Activated CD4-positive, alpha-beta T cell treated with anti-CD3 and anti-CD28 coated beads, Interleukin-2, amount 10 ng/mL, durations not matched to agents 24 days and 14 days (primary cell): Measurements from ENCODE around the gene KLK12. TPM values are rescaled to one million over a fixed set of nuclear protein-coding genes. Genes with fewer than 3 reads are reported as not detected.

Source experiments
- DNase-seq: peaks from one replicate; pipeline ENCODE4 v3.0.0; 2022
- H3K27ac Mint-ChIP-seq: one replicate; pipeline ENCODE4 v1.8.0; 2022; ENCODE audit warnings: mild to moderate bottlenecking, mixed read lengths
- H3K27me3 Mint-ChIP-seq: one replicate; pipeline ENCODE4 v1.8.0; 2022; ENCODE audit warnings: mixed read lengths
- H3K36me3 Mint-ChIP-seq: one replicate; pipeline ENCODE4 v1.8.0; 2022; ENCODE audit warnings: low read depth, mild to moderate bottlenecking, mixed read lengths
- H3K4me1 Mint-ChIP-seq: one replicate; pipeline ENCODE4 v1.8.0; 2021; ENCODE audit warnings: mixed read lengths
- H3K4me3 Mint-ChIP-seq: one replicate; pipeline ENCODE4 v1.8.0; 2022; ENCODE audit warnings: mild to moderate bottlenecking, moderate library complexity, mixed read lengths
- H3K9me3 Mint-ChIP-seq: one replicate; pipeline ENCODE4 v1.8.0; 2021; ENCODE audit warnings: mixed read lengths
- intact Hi-C: fragments of 100-400 bp; cut with micrococcal nuclease; formaldehyde crosslinking; loops from one replicate; pipeline ENCODE4 v1.15.1; 2023
- total RNA-seq: library from RNA; stranded (reverse); gene quantifications from 2 replicates; pipeline ENCODE4 v1.2.3, GENCODE V29; 2022

The KLK12 gene, protein sequence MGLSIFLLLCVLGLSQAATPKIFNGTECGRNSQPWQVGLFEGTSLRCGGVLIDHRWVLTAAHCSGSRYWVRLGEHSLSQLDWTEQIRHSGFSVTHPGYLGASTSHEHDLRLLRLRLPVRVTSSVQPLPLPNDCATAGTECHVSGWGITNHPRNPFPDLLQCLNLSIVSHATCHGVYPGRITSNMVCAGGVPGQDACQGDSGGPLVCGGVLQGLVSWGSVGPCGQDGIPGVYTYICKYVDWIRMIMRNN
- total RNA-seq: not detected in 2 replicates

DNA sequence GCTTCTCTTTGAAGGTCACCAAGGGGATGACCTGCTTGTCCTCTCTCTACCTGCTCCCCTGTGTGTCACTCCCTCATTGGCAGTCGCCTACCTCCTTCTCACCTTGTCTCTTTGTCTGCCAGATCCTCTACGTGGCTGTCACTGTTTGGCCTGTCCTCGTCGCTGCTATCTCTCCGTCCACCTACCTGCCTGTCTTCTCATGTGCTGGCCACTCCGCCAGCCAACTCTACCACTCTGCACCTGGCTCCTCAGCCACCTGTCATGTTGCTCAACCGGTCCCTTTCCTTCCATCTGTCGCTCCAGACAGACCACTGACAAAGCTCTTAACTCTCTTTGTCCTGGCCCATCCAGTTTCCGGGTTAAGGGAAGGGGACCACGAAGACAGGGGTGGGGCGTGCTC lies at the start of gene KLK12:
Gene KLK12 (minus strand): TSS at position 299 of the 400 bp plus-strand sequence. CDS start 381 bp downstream, outside the sequence.
- DNase-seq: no peak
- intact Hi-C loops: no loop called here
- no peaks in the 10 kb centered on the region for H3K36me3 Mint-ChIP-seq
- H3K27ac Mint-ChIP-seq: no peak within 1 kb of the TSS
- no peaks in the 10 kb centered on the region for H3K9me3 Mint-ChIP-seq
- no peak within 1 kb of the TSS for H3K4me3 Mint-ChIP-seq
- H3K27me3 Mint-ChIP-seq: no peaks in the 10 kb centered on the region
- no peaks in the 10 kb centered on the region for H3K4me1 Mint-ChIP-seq

DNA sequence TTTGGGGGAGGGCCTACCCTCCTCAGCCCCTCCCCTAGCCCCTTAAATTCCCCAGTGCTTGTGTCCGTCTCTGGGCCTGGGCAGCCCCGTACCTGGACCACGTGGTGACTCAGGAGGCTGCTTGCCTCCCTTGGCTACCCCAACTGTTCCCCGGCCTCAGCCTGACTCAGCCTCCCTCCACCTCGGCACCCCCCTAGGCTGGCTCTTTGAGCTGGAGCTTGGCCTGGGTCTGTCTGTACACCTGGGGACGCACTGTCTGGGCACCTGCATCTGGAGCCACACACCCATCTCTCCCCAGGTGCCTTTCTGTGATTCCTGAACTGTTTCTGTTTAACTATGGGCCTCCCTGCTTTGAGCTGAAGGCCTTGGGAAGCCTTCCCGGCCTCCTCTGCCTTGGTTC lies 49.7 kb upstream of the KLK12 start:
- no peak for DNase-seq
- intact Hi-C loops: no loop called here
- Mint-ChIP-seq H3K9me3 (no peaks in the 10 kb centered on the region), H3K27me3 (no peaks in the 10 kb centered on the region), H3K4me3 (no peak overlapping the region), H3K36me3 (no peaks in the 10 kb centered on the region), H3K4me1 (no peaks in the 10 kb centered on the region), H3K27ac (no peak overlapping the region)

DNA sequence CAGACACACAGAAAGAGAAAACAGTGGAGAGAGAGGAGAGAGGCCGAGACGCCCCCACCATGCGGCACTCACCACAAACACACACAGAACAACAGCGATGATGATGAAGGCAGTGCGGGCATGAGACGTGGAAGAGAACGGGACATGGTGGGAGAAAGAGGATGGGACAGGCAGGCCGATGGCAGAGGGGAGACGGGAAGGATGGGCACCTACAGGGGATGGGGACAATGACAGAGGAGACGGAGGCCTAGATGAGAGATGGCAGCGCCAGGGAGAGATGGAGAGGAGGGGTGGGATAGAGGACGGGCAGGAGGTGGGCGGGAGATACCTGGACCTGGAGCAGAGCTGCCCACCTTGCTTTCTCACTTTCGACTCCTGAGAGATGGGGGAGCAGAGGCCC lies 49.0 kb upstream of the KLK12 start:
- Mint-ChIP-seq H3K4me1 (no peaks in the 10 kb centered on the region), H3K36me3 (no peaks in the 10 kb centered on the region), H3K27me3 (no peaks in the 10 kb centered on the region), H3K4me3 (no peak overlapping the region), H3K9me3 (no peaks in the 10 kb centered on the region), H3K27ac (no peak overlapping the region)
- intact Hi-C loops: no loop called here
- DNase-seq: no peak

DNA sequence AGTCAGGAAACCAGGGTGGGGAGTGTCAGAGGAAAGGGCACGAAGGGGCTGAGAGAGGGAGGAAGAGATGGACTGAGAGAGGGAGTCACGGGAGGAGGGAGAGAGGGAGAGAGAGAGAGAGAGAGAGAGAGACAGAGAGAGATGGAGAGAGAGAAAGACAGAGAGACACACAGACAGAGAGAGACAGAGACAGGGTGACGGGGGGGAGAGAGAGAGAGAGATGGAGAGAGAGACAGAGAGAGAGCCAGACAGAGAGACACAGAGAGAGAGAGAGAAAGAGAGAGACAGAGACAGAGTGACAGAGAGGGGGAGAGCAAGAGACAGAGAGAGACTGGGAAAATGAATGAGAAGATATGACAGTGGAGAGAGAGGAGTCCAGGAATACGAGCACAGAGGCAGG lies 48.4 kb upstream of the KLK12 start:
- H3K36me3 Mint-ChIP-seq: no peaks in the 10 kb centered on the region
- no peak for DNase-seq
- intact Hi-C loops: no loop called here
- H3K4me1 Mint-ChIP-seq: no peaks in the 10 kb centered on the region
- H3K9me3 Mint-ChIP-seq: no peaks in the 10 kb centered on the region
- H3K27me3 Mint-ChIP-seq: no peaks in the 10 kb centered on the region
- H3K27ac Mint-ChIP-seq: no peak overlapping the region
- no peak overlapping the region for H3K4me3 Mint-ChIP-seq

DNA sequence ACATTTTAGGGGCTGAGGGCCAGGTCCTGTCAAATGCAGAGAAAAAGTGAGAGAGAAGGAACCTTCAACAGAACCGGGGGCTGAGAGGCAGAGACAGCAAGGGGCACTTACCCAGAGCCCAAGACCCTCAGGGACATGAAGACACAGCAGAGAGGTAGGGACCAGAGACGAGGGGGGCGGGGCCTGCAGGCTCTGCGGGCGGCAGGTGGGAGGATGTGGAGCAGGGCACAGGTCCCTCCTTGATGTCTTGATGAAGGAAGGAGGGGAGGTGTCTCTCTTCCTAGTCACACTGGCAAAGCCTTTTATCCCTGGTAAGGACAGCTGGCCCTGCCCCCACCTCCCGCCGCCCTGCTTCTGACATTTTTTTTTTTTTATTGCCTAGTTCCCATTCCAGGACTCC lies 47.8 kb upstream of the KLK12 start, which contains the start of gene KLK14:
Gene KLK14 (minus strand): TSS at position 277 of the 400 bp plus-strand sequence. CDS start 273 bp downstream, at position 4.
- Mint-ChIP-seq H3K27me3 (no peaks in the 10 kb centered on the region), H3K27ac (no peak within 1 kb of the TSS), H3K36me3 (no peaks in the 10 kb centered on the region), H3K9me3 (no peaks in the 10 kb centered on the region), H3K4me3 (no peak within 1 kb of the TSS), H3K4me1 (no peaks in the 10 kb centered on the region)
- intact Hi-C loops: no loop called here
- DNase-seq: no peak

DNA sequence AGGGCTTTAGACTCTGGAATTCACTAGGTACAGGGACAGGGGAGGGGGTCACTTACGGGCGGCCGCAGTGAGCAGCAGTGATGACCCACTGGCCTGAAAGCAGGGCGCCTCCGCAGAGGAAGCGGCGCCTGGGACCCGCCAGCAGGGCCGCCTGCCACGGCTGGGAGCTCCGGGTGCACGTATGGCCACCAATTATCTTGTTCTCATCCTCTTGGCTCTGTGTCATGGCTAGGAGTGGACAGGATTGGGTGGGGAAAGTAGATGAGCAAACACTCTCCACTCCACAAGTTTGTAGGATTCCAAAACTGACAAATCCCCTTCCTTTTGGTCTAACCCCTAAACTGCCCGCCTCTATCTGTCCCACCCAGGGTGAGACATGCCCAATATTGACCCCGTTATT lies 46.7 kb upstream of the KLK12 start:
- H3K9me3 Mint-ChIP-seq: no peaks in the 10 kb centered on the region
- intact Hi-C loops: no loop called here
- H3K27me3 Mint-ChIP-seq: no peaks in the 10 kb centered on the region
- no peaks in the 10 kb centered on the region for H3K4me1 Mint-ChIP-seq
- no peak for DNase-seq
- no peaks in the 10 kb centered on the region for H3K36me3 Mint-ChIP-seq
- H3K4me3 Mint-ChIP-seq: no peak overlapping the region
- no peak overlapping the region for H3K27ac Mint-ChIP-seq

DNA sequence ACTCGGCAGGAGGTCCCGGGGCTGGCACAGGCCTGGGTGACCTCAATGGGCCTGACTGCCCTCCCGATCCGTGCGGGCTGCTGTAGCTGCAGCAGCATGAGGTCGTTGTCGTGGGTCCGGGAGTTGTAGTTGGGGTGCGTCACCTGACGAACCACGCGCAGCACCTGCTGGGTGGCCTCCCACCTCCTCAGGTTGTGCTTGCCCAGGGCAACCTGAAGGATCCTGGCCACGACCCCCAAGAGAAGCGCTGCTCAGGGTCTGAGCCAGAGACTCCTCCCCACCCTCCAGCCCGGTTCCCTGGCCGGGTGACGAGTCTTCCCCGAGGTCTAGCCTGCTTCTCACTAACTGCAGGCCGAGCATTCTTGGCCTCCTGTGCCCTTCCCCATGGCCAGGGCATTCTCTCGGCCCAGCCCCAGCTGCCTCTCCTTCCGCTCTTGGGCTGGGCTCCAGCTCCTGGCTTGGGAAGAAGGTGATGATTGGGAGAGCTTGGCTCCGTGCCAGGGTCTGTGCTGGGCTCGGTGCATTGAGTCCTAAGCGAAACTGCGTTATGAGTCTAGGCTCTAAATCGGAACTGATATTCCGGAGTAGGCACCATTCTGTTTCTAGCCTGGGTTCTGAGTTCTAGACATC lies 44.8 kb upstream of the KLK12 start:
- intact Hi-C loops: no loop called here
- Mint-ChIP-seq H3K9me3 (no peaks in the 10 kb centered on the region), H3K36me3 (no peaks in the 10 kb centered on the region), H3K4me1 (no peaks in the 10 kb centered on the region), H3K27me3 (no peaks in the 10 kb centered on the region), H3K4me3 (no peak overlapping the region), H3K27ac (no peak overlapping the region)
- no peak for DNase-seq

DNA sequence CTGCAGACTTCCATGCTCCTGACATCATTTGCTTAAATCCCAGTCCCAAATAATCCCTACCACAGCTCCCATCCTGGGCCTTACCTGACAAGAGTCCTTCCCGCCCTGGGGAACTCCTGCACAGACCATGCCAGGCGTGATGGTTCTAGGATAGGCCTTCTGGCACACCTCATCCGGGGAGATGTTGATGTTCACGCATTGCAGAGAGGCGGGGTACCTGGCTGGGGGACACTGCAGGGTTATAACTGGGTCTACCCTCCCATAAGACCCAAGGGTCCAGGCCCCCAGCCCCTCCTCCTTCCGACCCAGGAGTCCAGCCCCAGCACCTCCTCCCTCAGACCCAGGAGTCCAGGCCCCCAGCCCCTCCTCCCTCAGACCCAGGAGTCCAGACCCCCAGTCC lies 43.9 kb upstream of the KLK12 start:
- Mint-ChIP-seq H3K4me3 (no peak overlapping the region), H3K27me3 (no peaks in the 10 kb centered on the region), H3K9me3 (peaks cover 4% of the 10 kb centered on the region), H3K27ac (no peak overlapping the region), H3K36me3 (no peaks in the 10 kb centered on the region), H3K4me1 (no peaks in the 10 kb centered on the region)
- DNase-seq: no peak
- intact Hi-C loops: no loop called here

DNA sequence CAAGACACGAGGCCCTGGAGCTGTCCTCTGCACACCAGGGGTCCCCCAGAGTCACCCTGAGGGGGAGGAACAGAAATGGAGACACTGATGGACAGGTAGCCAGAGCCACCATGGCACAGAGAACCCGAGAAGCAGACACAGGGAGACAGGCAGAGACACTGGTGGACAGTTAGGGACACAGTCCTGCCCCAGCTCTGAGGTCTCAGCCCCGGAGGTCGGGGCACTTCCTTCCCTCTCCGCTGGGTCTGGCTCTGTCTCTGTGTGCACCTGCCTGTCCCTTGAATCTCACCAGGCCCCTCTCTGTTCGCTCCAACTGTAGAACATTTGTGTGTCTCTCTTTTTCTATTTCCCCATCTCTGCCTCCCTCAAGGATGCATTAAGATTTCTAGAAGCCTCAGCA lies 43.3 kb upstream of the KLK12 start:
- Mint-ChIP-seq H3K36me3 (no peaks in the 10 kb centered on the region), H3K27me3 (no peaks in the 10 kb centered on the region), H3K27ac (no peak overlapping the region), H3K4me1 (no peaks in the 10 kb centered on the region), H3K9me3 (peaks cover 4% of the 10 kb centered on the region), H3K4me3 (no peak overlapping the region)
- DNase-seq: no peak
- intact Hi-C loops: no loop called here

DNA sequence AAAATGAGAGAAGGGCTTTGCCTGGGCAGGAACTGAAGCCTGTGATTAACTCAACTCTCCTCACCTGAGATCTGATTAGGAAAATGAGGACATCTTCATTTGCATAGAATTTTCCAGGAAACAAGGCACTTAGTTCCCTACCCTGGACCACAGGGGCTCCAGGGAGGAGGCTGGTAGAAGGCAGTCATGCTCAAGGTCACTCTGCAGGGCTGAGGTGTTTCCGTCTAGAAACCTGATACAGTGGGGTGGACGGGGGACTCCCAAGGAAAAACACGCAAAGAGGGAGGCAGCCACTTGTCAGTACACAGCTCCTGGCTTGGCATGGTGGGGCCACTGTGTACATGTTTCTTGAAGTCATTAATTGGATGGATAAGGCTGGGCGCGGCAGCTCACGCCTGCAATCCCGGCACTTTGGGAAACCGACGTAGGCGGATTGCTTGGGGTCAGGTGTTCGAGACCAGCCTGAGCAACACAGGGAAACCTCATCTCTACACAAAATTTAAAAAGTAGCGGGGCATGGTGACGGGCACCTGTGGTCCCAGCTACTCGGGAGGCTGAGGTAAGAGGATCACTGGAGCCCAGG lies 41.9 kb upstream of the KLK12 start:
- H3K4me1 Mint-ChIP-seq: no peaks in the 10 kb centered on the region
- H3K9me3 Mint-ChIP-seq: peaks cover 4% of the 10 kb centered on the region
- no peaks in the 10 kb centered on the region for H3K27me3 Mint-ChIP-seq

DNA sequence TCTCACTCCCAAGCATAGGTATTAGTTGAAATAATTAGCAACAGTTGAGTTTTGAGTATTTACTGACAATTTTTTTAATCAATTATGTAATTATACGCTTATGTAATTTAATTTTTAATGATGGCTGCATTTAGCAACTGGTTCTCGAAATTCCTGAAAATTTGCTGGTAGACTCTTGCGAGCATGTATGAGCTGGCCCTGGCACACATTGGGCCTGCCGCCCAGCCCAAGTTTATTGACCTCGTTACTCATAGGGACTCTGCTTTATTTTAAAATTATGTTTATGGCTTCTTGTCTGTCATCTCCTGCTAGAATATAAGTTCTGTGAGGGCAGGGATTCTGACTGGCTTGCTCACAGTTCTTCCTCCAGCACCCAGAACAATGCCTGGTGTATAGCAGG lies 41.2 kb upstream of the KLK12 start:
- intact Hi-C loops: no loop called here
- H3K27ac Mint-ChIP-seq: no peak overlapping the region

More for the DNA sequence above, 41.9 kb upstream of the KLK12 start:
- Mint-ChIP-seq H3K4me3 (no peak overlapping the region), H3K27ac (no peak overlapping the region), H3K36me3 (no peaks in the 10 kb centered on the region)
- no peak for DNase-seq
- intact Hi-C loops: no loop called here

DNA sequence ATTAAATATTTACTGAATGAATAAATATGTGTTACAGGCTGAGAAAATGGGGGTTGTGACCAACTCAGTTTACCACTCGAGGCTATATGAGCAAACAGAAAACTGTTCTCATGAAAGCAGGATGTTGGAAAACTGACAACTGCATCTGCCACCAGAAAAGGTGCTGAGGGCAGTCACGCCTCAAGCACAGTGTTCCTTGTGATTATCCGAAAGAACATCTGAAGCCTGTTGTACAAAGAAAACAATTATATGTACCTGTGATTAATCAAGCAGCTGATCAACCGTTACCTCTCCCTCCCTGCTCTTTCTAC lies 36.2 kb upstream of the KLK12 start:
- no peaks in the 10 kb centered on the region for H3K36me3 Mint-ChIP-seq
- no peak for DNase-seq
- H3K4me3 Mint-ChIP-seq: no peak overlapping the region
- intact Hi-C loops: no loop called here
- peaks cover 11% of the 10 kb centered on the region for H3K27me3 Mint-ChIP-seq
- peaks cover 4% of the 10 kb centered on the region for H3K9me3 Mint-ChIP-seq
- H3K4me1 Mint-ChIP-seq: no peaks in the 10 kb centered on the region
- H3K27ac Mint-ChIP-seq: no peak overlapping the region

More for the DNA sequence above, 41.2 kb upstream of the KLK12 start:
- no peak for DNase-seq
- no peaks in the 10 kb centered on the region for H3K36me3 Mint-ChIP-seq
- no peak overlapping the region for H3K4me3 Mint-ChIP-seq
- no peaks in the 10 kb centered on the region for H3K4me1 Mint-ChIP-seq
- H3K9me3 Mint-ChIP-seq: peaks cover 4% of the 10 kb centered on the region
- H3K27me3 Mint-ChIP-seq: no peaks in the 10 kb centered on the region

DNA sequence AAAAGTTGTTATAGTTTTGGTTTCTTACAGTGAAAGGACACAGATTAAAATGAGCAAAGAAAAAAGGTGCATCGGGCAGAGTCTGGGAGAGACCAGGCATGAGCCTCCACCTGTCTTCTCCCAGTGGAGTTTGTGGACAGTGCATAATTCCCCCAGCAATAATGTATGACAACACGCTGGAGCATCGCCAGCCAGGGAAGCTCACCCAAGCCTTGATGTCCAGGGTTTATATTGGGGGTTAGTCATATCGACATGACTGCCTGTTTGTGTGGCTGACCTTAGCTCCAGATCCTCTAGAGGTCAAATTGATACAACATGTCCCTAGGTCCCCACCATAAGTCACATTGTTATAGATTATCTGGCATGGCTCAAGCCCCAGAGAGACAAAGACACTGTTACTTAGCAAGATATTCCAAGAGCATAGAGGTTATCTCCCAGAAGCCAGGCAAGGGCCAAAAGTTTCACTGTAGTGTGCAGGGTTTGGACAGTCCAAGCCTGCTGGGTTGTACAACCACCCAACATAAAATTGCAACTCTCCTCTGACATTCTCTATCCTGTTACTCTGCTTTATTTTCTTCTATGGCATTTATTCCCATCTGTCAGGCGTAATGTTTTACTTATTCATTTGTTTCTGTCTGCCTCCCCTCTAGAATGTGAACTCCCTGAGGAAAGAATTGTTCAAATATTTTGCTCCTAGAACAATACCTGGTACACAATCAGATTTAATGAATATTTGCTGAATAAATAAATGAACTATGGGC lies 35.7 kb upstream of the KLK12 start:
- Mint-ChIP-seq H3K36me3 (no peaks in the 10 kb centered on the region), H3K27me3 (peaks cover 15% of the 10 kb centered on the region), H3K27ac (no peak overlapping the region), H3K9me3 (peaks cover 4% of the 10 kb centered on the region), H3K4me3 (no peak overlapping the region), H3K4me1 (no peaks in the 10 kb centered on the region)
- DNase-seq: no peak
- intact Hi-C loops: no loop called here
